Thoracic aorta (tissue), 2 donors: ENCODE results near the gene CAMK2B. TPM values are rescaled to one million over a fixed set of nuclear protein-coding genes. Genes with fewer than 3 reads are reported as not detected.
A peak's percentile ranks its signal among the peaks of the same experiment; 100 is the strongest.

Experiments used
- ATAC-seq: fragments of 150-250 bp; one replicate; pipeline ENCODE4 v1.8.0; 2017; ENCODE audit warnings: low read depth; ENCODE audit not compliant: insufficient number of reproducible peaks, low FRiP score
- DNase-seq: peaks from one replicate; pipeline ENCODE4 v3.0.0-alpha.2; 2020; ENCODE audit warnings: low spot score
- H3K27ac ChIP-seq, 2 donors: fragments of 200-600 bp; sonication (generic); 1 replicate in 1 of 2; 2 replicates in 1 of 2; pipeline ENCODE4 v1.5.1; 2016; ENCODE audit warnings: mild to moderate bottlenecking in 2 of 2, moderate library complexity in 2 of 2
- H3K27me3 ChIP-seq: fragments of 200-600 bp; sonication (generic); replicated peaks from 2 replicates; pipeline ENCODE4 v1.6.0; 2016; ENCODE audit warnings: mild to moderate bottlenecking; ENCODE audit not compliant: insufficient read depth
- H3K36me3 ChIP-seq: fragments of 200-600 bp; sonication (generic); one replicate; pipeline ENCODE4 v1.5.1; 2016
- H3K4me1 ChIP-seq, 2 donors: fragments of 200-600 bp; sonication (generic); 1 replicate in 1 of 2; 2 replicates in 1 of 2; pipeline versions ENCODE4 v1.5.1 to v1.6.0; 2016; ENCODE audit warnings: low read depth in 2 of 2, mild to moderate bottlenecking in 1 of 2; ENCODE audit not compliant: control insufficient read depth in 1 of 2
- H3K4me3 ChIP-seq: fragments of 200-600 bp; sonication (generic); 2 replicates; pipeline ENCODE4 v1.5.1; 2016; ENCODE audit warnings: mild to moderate bottlenecking
- H3K9me3 ChIP-seq: fragments of 200-600 bp; sonication (generic); 2 replicates; pipeline ENCODE4 v1.5.1; 2016
- CTCF ChIP-seq: fragments of 200-600 bp; sonication (generic); IDR thresholded peaks from one replicate; pipeline ENCODE4 v1.5.1; 2019; ENCODE audit warnings: antibody characterized with exemption
- total RNA-seq, 2 donors: library from RNA; depleted of rRNA; stranded (reverse); fragments of >200 nt; gene quantifications; one replicate each; pipeline versions ENCODE4 v1.1.0 to v1.2.3, GENCODE V29; 2016

CAMK2B gene
- total RNA-seq, 2 donors from 2014 or later = 1.5 to 2.8 TPM

DNA sequence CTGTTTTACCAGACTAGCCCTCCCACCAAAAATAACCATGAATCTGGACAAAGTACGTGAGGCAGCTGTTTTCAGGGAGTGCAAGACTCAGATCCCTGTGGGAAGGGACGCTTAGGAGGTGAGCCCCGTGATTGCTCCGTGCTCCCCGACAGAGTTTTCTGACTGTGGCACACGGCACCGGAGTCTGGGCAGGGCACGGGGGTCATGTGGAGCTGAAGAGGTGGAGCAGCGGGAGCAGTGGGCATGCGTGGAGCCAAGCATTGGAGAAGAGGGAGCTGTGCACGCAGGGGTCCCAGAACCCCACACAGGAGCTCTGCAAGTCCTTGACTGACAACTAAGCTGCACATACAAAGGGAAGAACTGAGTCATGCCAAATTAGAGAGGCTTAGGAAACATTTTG, 11.1 kb upstream of the CAMK2B start:
- Histone ChIP-seq H3K27me3 (no peaks in the 10 kb centered on the region), H3K9me3 (no peaks in the 10 kb centered on the region), H3K27ac (no peak overlapping the region), H3K36me3 (no peaks in the 10 kb centered on the region), H3K4me3 (no peak overlapping the region), H3K4me1 (peaks cover 0 to 13% of the 10 kb centered on the region in 2 donors)
- no peak for TF ChIP-seq CTCF
- no peak for ATAC-seq
- no peak for DNase-seq

- Histone ChIP-seq H3K27ac (no peak overlapping the region), H3K27me3 (no peaks in the 10 kb centered on the region), H3K4me3 (no peak overlapping the region), H3K4me1 (peaks cover 0 to 13% of the 10 kb centered on the region in 2 donors), H3K9me3 (no peaks in the 10 kb centered on the region), H3K36me3 (no peaks in the 10 kb centered on the region)
- no peak for TF ChIP-seq CTCF
- ATAC-seq (no peak), DNase-seq (no peak)
Measured at GRCh38 chr7:44335184-44335583, 9.8 kb upstream of the CAMK2B start.

- DNase-seq (no peak), ATAC-seq (no peak)
- H3K36me3 ChIP-seq = no peaks in the 10 kb centered on the region
- H3K9me3 ChIP-seq = no peaks in the 10 kb centered on the region
- no peaks in the 10 kb centered on the region for H3K27me3 ChIP-seq
- TF ChIP-seq CTCF = no peak
- H3K27ac ChIP-seq = no peak overlapping the region
- H3K4me1 ChIP-seq = peaks cover 0 to 13% of the 10 kb centered on the region in 2 donors
- H3K4me3 ChIP-seq = no peak overlapping the region
Measured at GRCh38 chr7:44334734-44335097, 9.3 kb upstream of the CAMK2B start.

DNA sequence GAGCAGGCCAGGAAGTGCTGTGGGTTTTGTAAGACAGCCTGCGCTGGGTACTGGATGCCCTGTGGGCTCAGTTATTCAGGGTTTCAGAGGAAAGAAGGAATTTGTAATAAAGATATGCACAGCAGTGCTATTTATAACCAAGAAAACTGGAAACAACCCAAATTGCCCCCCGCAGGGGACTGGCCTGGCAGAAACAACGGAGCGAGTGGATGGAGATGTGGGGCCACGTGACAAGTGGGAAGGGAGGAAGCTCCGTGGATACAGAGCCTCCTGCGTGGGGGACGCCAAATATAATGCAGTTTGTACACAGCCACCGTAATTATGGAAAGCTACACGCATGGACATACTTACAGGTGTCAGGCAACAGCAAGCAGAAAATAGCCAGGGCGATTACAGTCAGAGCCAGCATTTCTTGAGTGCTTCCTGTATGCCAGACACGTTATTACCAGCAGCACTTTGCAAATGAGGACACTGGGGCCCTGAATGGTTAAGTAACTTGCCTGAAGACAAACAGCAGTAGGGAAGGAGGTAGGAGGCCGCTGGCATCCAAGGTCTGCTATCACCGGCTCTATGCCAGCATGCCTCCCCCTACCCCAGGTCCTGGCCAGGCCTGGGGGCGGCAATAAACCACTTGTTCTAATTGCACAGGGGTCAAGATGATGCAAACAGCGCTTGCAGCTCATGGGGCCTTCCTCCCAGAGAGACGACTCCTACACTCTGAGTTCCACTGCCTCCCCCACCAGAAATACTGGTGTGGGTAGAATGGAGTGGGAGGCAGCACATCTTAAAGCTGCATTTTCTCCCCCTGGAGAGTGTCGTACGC, 8.7 kb upstream of the CAMK2B start:
- DNase-seq (no peak), ATAC-seq (no peak)
- Histone ChIP-seq H3K36me3 (no peaks in the 10 kb centered on the region), H3K9me3 (no peaks in the 10 kb centered on the region), H3K27ac (no peak overlapping the region), H3K4me1 (peaks cover 0 to 13% of the 10 kb centered on the region in 2 donors), H3K4me3 (peak overlapping the region; percentile 31), H3K27me3 (no peaks in the 10 kb centered on the region)
- no peak for TF ChIP-seq CTCF

DNA sequence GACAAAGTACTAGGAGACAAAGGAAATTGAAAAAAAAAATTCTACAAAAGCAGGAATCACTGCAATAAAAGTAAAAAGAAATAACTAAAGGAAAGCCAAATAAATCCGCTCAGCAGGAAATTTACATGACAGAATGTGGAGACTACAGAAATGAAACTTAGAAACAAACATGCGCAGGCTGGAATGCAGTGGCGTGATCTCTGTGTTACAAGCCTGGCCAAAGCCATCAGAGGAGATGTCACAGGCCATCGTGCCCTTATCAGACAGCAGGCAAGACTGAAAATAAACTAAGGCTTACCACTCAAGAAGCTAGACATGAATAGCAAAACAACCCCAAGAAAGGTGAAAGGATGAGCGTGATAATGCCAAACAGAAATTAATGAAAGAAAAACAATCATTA, 6.3 kb upstream of the CAMK2B start:
- Histone ChIP-seq H3K27me3 (no peaks in the 10 kb centered on the region), H3K4me1 (peaks cover 0 to 13% of the 10 kb centered on the region in 2 donors), H3K4me3 (no peak overlapping the region), H3K9me3 (no peaks in the 10 kb centered on the region), H3K27ac (no peak overlapping the region), H3K36me3 (no peaks in the 10 kb centered on the region)
- TF ChIP-seq CTCF = no peak
- ATAC-seq (no peak), DNase-seq (no peak)
